Cerebellar nuclear complex (tissue), 1 donor: Measurements from ENCODE around the gene SLC9A2.

ENCODE experiments used
- DNase-seq, 2 experiments: peaks; one replicate each; lab custom pipeline; 2025; lab: John Stamatoyannopoulos, UW

The SLC9A2 gene

DNA sequence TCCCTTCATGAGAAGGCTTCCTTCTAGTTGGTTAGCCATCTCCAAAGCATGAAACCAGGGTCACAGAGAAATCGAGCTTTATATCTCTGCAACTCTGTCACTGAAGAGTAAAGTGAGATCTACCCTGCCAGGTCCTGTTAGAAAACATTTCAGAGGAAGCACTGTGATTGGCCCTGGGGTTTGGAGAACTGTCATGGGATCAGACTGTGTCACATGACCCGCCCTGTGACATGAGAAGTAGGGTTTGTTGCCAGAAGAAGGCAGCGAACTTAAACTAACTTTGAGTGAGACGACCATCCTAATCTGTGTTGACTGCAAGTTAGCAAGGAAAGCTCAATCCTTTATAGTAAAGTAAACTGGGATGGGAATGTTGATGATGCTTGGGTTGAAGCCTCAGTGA, 55.5 kb downstream of the SLC9A2 start:
- DNase-seq: no peak

DNA sequence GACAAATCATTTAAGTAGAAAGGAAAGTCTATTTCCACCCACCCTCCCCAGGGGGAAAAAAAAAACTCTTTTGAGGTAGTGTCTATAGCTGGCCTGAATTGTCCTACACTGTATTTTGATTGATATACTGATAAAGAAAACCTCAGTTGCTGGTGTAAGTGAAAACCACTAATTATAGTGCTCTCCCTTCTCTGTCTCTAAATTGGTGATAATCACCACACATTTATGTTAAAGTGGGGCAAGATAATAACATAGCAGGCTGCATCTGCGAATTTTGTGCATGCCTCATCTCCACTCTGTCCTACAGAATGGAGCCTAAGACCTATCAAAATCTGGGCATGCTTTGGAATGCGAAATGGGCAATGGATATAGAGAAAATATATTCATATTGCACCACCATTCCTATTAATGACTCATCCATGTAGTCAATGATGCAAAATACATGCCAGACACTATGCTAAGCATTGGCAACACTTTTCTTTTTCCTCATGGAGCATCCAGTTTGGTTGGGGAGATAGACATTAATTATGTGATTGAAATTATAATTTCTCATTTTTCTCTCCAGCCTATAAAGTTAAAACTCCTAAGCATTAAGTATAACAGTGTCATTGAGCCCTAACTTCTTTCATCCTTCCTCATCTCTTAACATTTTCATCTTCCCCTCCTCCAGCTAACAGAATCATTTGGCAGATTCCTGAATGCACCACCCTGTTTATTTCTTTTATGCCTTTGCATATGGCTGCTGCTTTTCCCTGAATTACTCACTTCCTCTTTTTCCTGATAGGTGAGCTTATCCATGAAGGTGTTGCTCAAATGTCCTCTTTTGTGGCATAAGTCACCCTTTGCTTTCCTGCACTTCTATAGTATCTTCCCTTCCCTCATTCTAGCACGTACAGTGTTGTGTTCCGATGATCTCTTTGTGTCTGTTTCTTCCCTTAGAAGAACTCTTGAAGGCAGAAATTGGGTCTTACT, 58.2 kb downstream of the SLC9A2 start:
- no peak for DNase-seq

DNA sequence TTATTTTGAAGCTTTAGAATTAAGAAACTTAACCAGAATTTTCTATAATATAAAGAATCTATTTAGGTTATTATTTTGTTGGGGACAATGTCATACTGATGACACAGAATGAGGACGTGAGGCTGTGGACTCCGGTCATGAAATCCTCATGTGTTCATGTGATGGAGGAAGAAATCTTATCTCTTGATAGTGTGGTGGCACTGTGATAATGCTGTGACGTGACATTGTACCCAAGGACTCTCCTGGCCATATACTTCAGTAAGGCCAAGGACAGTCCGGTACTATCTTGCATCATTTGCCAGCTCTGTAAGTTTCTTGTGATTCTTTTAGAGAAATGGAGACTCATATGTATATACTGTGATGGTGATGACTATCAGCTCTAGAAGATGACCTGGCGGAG, 59.1 kb downstream of the SLC9A2 start:
- DNase-seq: no peak

DNA sequence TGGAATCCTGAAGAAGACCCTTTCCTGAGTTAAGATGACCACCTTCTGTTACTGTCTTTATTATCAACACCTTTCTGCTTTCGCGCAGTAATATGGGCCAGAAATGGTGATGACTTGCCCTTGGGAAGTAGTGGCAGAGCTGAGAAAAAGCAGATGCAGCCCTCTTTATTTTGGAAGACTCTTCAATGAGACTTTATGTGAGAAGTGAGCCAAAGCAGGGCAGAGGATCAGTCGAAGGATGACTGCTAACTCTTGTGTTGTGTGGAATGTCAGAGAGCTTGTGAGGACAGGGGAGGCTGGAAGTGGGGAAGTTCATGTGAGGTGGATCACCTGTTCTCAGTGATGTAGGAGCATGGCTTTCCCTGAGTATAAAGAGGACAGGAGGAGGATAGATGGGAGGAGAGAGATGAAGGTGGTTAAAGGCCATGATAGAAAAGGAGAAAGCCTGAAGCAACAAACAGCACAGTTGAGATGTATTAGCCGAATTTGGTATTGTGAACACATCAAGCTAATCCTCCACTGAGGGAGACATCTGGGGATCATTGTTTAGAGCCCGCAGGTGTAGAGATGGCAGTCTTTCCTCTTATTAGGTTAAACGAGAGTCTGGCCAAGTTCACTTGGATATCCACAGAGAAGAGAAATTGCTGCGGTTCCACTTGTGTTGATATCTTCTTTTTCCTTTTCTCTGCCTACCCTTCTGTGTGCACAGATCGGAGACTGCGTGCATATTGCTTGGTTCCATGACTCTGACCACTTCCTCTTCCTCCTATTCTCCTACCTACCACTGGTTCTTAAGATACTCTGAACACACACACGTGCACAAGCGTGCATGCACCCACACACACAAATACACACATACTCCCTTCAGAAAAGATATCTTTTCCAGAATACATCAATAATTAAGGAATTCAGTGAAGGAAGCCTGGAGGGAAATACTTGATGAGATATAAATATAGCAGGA, 67.4 kb downstream of the SLC9A2 start:
- no peak for DNase-seq

DNA sequence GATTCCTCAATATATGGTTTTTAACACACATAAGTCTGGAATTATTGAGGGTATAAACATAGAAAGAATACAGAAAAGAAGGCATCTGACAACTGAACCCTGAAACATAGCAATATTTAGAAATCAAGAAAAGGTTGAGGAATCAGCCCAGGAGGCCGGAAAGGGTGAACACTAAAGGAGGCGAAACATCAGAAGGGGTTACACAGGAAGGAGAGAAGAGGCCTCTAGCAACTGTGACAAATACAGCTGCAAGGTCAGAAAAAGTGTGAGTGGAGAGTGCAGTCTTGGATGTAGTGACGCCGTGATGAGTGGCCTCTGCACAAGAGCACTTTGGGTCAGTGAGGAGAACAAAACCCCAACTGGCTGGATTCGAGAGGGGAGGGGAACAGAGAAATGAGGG, 70.7 kb downstream of the SLC9A2 start:
- no peak for DNase-seq

DNA sequence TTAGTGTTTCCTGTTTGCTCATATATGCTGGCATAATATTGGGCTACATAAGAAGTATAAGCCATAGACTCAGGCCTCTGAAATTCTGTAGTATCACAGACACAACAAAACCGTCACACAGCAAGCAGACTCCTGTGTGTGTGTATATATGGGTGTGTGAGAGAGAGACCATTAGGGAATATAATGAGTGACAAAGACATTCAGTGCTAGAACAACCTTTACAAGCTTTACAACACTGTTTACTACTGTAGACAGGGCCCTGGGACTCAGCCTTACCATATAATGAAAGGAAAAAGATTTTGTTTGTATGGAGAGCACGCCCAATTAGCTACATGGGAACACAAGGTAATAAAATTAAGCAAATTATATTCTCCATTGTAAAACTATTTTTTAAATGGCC, 77.1 kb downstream of the SLC9A2 start:
- DNase-seq: no peak

DNA sequence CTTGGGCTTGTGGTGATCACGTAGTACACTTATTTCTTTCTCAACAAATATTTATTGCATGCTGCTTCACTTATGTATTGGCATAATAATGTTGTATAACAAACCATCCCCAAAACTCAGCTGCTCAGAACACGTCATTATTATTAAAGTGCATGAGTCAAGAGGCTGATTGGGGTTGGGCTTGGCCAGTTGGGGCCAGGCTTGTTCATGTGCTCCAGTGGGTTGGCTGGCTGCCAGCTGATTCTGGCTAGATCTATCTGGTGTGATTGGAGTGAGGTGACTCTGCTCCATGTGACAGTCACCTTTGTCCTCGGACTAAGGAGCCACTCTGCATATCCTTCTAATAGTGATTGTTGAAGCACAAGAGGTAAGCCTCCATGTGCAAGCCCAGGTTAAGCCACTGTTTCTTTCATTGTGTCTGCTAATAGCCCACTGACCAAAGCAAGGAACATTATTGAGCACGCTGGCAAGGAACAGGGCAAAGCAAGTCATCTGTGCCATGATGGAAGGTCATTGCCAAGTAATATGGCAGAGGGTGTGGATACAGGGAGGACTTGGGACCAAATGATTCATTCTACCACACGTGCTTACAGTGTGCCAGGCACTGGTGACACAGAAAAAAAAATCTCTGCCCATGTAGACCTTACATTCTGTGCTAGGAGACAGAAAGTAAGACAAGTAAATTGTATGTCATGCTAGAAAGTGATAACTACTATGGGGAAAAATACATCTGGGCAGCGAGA, 79.2 kb downstream of the SLC9A2 start:
- no peak for DNase-seq

DNA sequence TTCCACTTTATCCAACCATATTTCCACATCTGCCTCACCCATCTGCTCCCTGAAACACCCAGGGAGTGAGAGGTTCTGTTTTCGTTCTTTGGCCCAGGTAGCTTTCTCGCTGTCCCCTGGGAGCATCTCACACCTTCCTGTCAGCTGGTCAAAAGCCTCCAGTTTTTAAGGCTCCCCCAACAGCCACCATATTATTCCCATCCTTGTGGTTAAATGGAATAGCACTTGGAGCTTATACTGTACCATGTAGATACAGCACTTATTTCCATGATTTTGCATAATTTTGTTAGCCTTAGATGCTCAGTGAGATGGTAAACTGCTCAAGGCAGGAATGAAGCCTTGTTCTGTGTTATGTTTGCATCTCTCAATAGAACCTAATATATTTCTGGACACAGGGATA, 84.0 kb downstream of the SLC9A2 start:
- DNase-seq: no peak

DNA sequence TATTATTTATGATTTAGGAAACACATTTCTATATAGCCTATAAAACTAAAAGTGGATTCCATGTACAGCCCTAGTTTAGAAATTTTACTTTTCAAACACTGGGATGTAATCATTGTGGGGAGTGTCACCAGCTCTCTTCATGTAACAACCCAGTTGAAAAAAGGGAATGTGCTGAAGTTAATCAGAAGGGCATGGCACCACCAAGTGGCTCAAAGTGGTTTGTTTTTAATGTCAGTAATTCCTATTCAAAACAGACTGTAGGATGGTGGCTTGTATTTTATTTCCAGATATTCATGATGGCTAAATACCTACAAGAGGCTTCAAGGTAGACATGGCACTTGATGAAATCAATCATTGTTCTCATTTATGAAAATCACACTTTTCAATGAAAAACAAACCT, 84.4 kb downstream of the SLC9A2 start:
- no peak for DNase-seq

DNA sequence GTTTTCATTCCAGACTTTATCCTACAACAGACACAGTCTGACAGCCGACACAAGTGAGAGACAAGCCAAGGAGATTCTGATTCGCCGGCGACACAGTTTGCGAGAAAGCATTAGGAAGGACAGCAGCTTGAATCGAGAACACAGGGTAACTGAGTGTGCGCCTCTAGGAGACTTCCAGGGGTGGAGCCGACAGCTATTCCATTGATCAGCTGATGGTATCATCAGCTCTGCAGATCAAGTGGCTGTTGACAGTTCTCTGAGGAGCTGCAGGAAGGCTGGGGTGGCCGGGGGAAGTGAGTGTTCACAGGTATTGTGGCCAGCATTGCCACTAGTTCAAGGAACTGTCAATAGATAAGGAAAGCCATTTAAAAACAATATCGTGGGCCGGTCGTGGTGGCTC, 85.2 kb downstream of the SLC9A2 start:
- DNase-seq: no peak

DNA sequence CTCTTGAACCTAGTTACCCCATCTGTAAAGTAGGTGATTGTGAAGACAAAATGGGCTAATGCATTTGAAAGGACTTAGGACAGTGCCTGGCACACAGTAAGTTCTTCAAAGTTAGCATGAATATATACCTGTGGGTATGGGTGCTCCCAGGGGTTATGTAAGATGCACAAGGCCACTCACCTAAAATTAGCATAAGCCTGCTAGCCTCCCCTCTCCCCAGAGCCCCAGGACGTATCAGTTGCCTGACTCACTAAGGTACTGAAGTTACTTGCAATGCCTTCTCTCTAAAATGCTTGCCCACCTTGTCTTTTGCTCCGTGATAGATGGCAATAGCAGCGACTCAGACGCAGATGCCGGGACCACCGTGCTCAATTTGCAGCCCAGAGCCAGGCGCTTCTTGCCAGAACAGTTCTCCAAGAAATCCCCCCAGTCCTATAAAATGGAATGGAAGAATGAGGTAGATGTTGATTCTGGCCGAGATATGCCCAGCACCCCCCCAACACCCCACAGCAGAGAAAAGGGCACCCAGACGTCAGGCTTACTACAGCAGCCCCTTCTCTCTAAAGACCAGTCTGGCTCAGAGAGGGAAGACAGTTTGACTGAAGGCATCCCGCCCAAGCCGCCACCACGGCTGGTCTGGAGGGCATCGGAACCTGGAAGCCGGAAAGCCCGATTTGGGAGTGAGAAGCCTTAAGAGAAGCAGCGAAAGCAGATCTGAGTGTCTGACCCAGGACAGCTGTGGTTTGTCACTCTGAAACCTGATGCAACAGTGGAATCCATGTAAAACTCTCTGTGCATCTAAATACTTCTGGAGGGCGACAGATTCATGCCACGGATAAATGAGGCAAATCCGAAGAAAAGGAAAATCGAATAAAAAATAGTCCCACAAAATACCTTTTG, 88.7 kb downstream of the SLC9A2 start:
- no peak for DNase-seq

DNA sequence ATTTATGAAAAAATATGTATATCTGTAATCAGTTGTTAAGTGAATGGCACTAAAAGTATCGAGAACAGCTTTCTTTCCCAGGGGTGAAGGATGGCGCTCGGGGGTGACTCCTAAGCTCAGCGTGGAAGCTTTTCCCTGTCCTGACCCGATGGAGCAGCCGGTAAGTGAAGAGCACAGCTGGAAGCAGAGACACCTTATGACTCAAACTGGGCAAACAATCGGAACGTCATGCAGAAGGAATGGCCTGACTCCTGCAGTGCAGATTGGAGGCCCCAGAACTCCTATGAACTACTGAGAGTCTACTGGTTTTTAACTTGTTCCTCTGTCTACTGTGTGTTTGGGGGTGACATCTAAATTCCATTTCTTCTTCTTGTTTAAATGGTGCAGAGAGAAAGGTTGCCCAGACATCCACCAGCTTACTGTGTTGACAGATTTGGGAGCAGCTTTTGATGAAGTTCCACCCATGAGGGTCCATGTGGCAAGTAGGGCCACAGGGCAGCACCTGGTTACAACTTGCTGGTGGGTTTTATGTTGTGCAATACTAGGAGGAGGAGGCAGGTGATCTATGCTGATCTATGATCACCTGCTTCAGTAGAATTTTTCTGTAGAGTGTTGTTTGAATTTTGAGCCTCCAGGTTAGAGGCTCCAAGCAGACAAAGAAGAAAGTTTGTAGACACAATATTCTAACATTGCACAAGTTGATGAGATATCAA, 89.7 kb downstream of the SLC9A2 start:
- DNase-seq: no peak

DNA sequence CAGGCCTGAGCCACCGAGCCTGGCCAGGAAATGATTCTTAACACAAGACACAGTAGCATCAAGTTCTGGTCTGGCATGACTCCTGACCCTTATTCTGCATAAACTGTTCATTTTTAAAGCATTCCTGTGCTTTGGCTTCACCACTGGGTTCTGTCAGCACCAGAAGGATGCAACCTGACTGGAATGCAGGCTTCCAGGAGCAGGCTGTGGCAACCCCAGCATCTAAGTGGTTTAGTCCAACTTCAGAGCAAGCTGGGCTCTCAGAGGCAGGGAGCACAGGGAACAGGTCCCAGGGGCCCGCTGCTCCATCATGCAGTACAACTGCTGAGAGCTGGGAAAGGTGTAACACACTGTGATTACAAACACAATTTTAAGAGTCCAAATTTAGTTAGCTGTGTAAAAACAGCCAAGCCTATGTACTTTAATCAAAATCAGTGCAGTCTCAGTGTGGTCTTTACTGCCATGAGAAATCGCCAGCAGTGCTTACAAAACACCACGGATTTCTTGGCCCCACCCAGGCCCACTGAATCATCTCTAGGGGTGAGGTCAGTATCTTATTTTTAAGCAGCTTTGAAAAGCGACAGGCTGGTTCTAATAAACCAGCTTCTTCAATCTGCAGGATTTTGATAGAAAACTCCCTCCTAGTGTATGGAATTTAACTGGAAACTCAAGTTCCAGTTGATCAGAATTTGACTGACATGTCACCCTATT, 98.1 kb downstream of the SLC9A2 start:
- no peak for DNase-seq

DNA sequence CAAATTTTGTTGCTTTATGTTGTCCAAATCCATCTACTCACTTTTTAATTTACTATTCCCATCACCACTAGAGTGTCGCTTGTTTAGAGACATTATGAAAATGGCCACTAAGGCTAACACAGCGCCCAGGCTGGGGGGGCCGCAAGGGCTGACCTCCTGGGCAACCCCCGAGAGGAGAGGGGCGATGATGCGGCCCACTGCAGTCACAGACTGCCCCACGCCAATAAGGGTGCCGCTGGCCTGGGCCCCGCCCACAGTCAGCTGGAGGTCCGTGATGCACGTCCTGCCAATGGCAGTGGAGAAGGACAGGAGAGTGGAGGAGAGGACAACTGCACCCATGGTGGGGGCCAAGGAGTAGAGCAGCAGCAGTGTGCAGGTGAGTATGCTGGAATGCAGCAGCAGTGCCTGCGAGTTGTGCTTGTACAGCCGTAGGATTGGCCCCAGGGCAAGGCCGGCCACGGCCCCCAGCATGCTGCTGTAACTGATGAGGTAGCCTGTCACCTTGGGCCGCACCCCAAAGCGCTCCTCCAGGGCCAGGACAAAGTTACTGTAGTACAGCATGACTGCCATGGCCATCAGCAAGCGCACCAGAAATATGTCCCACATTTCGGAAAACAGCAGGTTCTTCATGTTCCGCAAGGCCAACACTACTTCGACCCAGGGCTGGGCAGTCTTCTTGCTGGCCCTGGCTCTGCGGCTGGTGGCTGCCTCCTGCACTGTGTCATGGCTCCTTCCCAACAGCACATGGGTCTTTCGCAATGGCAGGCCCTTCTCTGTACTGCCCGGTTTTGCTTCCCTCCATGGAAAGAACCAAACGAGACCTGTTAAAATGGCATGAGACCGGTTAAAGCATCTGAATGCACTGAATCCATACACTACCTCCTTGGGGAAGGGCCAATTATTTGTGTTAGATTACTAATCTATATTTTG, 99.3 kb downstream of the SLC9A2 start:
- no peak for DNase-seq

DNA sequence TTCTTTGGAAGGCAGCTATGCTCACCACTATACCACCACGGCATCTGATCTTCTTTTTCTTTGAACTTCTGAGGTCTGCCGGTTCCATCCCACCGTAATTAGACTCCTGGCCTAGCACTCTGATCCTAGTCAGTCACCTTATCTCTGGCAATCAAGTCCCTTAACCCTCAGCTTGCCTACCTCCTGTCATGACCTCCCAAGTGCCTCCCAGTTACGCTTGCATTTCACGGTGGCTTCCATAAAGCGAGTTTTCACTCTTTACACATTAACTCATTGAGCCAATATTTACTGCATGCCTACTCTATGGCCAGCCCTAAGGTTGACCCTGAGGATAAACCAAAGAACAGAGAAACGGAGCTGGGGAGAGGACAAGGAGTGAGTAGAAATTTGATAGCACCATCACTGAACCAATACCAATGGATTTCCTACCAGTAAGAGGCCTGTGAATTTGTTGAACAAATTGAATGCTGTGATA, 104.7 kb downstream of the SLC9A2 start:
- DNase-seq: no peak

DNA sequence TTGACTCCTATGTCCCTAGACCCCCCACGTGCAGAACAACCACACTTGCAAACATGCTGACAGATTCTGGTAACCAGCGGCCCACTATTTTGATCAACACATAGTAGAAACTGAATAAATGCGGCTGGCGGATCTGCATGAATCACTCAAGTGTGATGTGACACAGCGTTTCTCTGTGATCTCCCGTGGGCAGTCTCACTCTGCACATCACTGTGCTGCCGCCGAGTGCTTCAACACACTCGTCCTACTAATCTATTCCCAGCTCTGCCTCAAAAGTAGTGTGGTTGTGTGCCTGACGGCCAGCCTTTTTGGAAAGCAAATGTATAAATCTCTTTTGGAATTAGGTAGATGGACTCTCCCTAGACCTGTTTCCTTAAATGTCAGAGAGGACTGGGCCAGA, 105.2 kb downstream of the SLC9A2 start:
- no peak for DNase-seq

DNA sequence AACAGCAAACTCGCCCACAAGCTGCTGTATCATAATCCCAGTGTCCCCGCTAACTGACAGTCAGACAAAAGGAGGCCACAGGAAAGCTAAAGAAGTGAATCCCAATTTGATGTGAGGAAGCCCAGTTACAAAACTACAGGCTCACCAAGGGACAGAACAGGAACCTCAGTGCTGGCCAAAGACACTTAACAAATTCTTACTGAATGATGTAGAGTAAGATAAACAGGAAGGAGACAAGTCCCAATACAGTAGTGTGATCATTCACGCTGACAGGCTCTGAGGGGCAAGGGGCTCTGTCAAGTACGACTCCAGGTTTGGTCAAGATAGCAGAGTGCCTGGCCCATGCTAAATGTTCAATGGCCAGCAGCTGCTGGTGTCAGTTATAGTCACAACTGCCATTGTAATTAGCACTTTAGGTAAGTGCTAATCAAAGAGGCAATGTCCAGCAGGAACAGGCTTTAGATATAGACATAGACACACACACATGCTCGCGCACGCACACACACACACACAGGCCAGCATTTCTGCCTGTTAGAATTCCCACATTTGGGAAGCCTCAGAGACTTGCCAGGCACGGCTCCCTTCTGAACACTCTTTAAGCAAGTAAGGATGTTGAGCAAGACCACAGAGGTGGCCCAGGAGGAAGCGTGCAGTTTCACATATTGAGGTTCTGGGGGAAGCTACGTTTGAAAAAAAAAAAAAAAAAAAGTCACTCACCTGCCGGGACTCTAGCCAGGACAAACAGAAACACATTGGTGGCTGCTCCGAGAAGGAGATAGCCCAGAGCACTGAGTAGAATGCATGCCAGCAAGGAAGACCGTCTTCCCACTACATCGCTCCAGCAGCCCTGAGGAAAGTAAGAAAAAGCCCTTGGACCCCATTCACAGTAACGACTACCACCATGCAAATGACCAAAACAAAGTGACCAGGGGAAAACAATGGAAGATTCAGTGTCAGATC, 107.1 kb downstream of the SLC9A2 start:
- DNase-seq: no peak
